ENCODE results near the gene FGF12.

GRCh38 chr3:192156382-192156781, 571.0 kb downstream of the FGF12 start:
- TF ChIP-seq BHLHE40 (IDR thresholded peaks at IDR 0.05; ENCODE audit: borderline replicate concordance) (no peak), FOXM1 (IDR thresholded peaks at IDR 0.05; ENCODE audit: borderline replicate concordance) (no peak), SUZ12 (IDR thresholded peaks at IDR 0.05) (no peak), TARDBP (IDR thresholded peaks at IDR 0.05) (no peak), NFRKB (IDR thresholded peaks at IDR 0.05) (no peak), SP1 (IDR thresholded peaks at IDR 0.05) (no peak), ZNF384 (IDR thresholded peaks at IDR 0.05) (no peak), ELF4 (IDR thresholded peaks at IDR 0.05) (no peak), ARNT (IDR thresholded peaks at IDR 0.05) (no peak), FOXA1 (IDR thresholded peaks at IDR 0.05) (no peak), HDGF (IDR thresholded peaks at IDR 0.05; ENCODE audit: borderline replicate concordance) (no peak)
- TF ChIP-seq, protein P1, sequence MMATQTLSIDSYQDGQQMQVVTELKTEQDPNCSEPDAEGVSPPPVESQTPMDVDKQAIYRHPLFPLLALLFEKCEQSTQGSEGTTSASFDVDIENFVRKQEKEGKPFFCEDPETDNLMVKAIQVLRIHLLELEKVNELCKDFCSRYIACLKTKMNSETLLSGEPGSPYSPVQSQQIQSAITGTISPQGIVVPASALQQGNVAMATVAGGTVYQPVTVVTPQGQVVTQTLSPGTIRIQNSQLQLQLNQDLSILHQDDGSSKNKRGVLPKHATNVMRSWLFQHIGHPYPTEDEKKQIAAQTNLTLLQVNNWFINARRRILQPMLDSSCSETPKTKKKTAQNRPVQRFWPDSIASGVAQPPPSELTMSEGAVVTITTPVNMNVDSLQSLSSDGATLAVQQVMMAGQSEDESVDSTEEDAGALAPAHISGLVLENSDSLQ (IDR thresholded peaks at IDR 0.05), result no peak
